ENCODE results near the gene RNF213.

GRCh38 chr17:80214012-80214877 lies 46.4 kb upstream of the RNF213 start:
- no peak for TF ChIP-seq CBFB (CRISPR knock-in tag; IDR thresholded peaks at IDR 0.05; ENCODE audit: low read depth)
- no peak for TF ChIP-seq CTCF (IDR thresholded peaks at IDR 0.05)
- no peak for TF ChIP-seq JUN (CRISPR knock-in tag; IDR thresholded peaks at IDR 0.05)
- TF ChIP-seq, protein P1, sequence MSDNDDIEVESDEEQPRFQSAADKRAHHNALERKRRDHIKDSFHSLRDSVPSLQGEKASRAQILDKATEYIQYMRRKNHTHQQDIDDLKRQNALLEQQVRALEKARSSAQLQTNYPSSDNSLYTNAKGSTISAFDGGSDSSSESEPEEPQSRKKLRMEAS (CRISPR knock-in tag; IDR thresholded peaks at IDR 0.05), result no peak
- TF ChIP-seq, protein P2, sequence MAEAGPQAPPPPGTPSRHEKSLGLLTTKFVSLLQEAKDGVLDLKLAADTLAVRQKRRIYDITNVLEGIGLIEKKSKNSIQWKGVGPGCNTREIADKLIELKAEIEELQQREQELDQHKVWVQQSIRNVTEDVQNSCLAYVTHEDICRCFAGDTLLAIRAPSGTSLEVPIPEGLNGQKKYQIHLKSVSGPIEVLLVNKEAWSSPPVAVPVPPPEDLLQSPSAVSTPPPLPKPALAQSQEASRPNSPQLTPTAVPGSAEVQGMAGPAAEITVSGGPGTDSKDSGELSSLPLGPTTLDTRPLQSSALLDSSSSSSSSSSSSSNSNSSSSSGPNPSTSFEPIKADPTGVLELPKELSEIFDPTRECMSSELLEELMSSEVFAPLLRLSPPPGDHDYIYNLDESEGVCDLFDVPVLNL (CRISPR knock-in tag; IDR thresholded peaks at IDR 0.05; ENCODE audit: borderline replicate concordance, low read depth), result no peak
- TF ChIP-seq SP1 (CRISPR knock-in tag; conservative IDR thresholded peaks at IDR 0.05), result no peak
- no peak for TF ChIP-seq NFATC4 (CRISPR knock-in tag; IDR thresholded peaks at IDR 0.05)
- no peak for TF ChIP-seq USF2 (CRISPR knock-in tag; IDR thresholded peaks at IDR 0.05)
- TF ChIP-seq, protein P3, sequence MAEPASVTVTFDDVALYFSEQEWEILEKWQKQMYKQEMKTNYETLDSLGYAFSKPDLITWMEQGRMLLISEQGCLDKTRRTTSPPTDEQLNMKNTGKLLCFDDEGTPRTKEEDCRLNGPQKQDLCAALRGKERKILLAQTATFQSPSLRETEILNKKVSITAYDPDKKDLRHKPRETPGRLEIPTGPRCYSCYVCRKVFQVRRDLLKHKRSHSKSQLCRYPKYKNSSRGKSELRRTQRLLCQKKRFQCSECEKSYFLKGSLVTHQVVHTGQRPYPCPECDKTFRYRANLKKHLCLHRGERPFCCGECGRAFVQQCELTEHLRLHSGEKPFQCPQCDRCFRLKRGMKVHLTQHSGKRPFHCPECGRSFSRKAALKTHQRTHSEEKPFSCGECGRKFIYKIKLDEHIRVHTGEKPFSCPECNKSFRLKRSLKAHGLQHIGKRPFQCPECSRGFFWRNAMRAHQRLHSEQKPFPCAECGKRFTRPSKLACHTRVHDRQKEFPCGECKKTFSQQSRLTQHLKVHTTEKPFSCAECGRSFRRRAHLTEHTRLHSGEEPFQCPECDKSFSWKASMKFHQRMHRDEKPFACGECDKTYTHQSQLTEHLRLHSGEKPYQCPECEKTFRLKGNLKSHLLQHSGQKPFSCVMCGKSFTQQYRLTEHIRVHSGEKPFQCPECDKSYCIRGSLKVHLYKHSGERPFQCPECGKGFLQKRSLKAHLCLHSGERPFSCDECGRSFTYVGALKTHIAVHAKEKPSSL (CRISPR knock-in tag; conservative IDR thresholded peaks at IDR 0.05), result no peak
- TF ChIP-seq ZBTB43 (CRISPR knock-in tag; IDR thresholded peaks at IDR 0.05), result no peak
- TF ChIP-seq, protein P4, sequence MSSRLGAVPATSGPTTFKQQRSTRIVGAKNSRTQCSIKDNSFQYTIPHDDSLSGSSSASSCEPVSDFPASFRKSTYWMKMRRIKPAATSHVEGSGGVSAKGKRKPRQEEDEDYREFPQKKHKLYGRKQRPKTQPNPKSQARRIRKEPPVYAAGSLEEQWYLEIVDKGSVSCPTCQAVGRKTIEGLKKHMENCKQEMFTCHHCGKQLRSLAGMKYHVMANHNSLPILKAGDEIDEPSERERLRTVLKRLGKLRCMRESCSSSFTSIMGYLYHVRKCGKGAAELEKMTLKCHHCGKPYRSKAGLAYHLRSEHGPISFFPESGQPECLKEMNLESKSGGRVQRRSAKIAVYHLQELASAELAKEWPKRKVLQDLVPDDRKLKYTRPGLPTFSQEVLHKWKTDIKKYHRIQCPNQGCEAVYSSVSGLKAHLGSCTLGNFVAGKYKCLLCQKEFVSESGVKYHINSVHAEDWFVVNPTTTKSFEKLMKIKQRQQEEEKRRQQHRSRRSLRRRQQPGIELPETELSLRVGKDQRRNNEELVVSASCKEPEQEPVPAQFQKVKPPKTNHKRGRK (CRISPR knock-in tag; IDR thresholded peaks at IDR 0.05; ENCODE audit: borderline replicate concordance), result no peak
- no peak for TF ChIP-seq ELF4 (CRISPR knock-in tag; IDR thresholded peaks at IDR 0.05; ENCODE audit: low read depth)

Data from WTC11 (cell line).